ENCODE results near the gene C3orf18. TPM values are rescaled to one million over a fixed set of nuclear protein-coding genes. Genes with fewer than 3 reads are reported as not detected.

Gene C3orf18
- total and polyA plus RNA-seq, 9 of the 15 experiments (the other 6 are each of a cell fraction or from before 2014, with no cell fraction given) = 0.01 to 2.3 (median 0.94) TPM

- TF ChIP-seq CHAMP1 (IDR thresholded peaks at IDR 0.05) = no peak
- TF ChIP-seq KLF1 (tag; IDR thresholded peaks at IDR 0.05) = no peak
- TF ChIP-seq ZNF217 (CRISPR knock-in tag; IDR thresholded peaks at IDR 0.05) = no peak
- no peak; the same call in 1 of the 2 replicates for TF ChIP-seq CC2D1A (IDR thresholded peaks at IDR 0.05)
- peak; percentile 84 for TF ChIP-seq EP300 (IDR thresholded peaks at IDR 0.05; ENCODE audit: low read length)
- TF ChIP-seq KHSRP (IDR thresholded peaks at IDR 0.05) = no peak
- TF ChIP-seq, protein P1, sequence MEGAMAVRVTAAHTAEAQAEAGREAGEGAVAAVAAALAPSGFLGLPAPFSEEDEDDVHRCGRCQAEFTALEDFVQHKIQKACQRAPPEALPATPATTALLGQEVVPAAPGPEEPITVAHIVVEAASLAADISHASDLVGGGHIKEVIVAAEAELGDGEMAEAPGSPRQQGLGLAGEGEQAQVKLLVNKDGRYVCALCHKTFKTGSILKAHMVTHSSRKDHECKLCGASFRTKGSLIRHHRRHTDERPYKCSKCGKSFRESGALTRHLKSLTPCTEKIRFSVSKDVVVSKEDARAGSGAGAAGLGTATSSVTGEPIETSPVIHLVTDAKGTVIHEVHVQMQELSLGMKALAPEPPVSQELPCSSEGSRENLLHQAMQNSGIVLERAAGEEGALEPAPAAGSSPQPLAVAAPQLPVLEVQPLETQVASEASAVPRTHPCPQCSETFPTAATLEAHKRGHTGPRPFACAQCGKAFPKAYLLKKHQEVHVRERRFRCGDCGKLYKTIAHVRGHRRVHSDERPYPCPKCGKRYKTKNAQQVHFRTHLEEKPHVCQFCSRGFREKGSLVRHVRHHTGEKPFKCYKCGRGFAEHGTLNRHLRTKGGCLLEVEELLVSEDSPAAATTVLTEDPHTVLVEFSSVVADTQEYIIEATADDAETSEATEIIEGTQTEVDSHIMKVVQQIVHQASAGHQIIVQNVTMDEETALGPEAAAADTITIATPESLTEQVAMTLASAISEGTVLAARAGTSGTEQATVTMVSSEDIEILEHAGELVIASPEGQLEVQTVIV (CRISPR knock-in tag; IDR thresholded peaks at IDR 0.05; ENCODE audit: borderline replicate concordance) = no peak
- TF ChIP-seq MTA2 (IDR thresholded peaks at IDR 0.05; ENCODE audit: low read depth) = peak; percentile 86
- TF ChIP-seq RUNX1 (IDR thresholded peaks at IDR 0.05; ENCODE audit: low read depth) = no peak
- no peak; the same call in 1 of the 2 replicates for TF ChIP-seq LCOR (CRISPR knock-in tag; IDR thresholded peaks at IDR 0.05)
- no peak for TF ChIP-seq PCBP1 (IDR thresholded peaks at IDR 0.05; ENCODE audit: low read depth, low read length, poor library complexity, severe bottlenecking)
- TF ChIP-seq CGGBP1 (CRISPR knock-in tag; IDR thresholded peaks at IDR 0.05) = no peak
- TF ChIP-seq RBFOX2 (IDR thresholded peaks at IDR 0.05; ENCODE audit: low read depth, low read length) = peak; percentile 56
- peak; percentile 33; the same call in 1 of the 2 replicates for TF ChIP-seq MXI1 (IDR thresholded peaks at IDR 0.05; ENCODE audit: low read depth, low read length)
- TF ChIP-seq EGR1 (conservative IDR thresholded peaks at IDR 0.05) = peak; percentile 83
- TF ChIP-seq RBM25 (IDR thresholded peaks at IDR 0.05; ENCODE audit: low read depth, low read length, severe bottlenecking) = no peak
- TF ChIP-seq TRIM28 (IDR thresholded peaks at IDR 0.05) = no peak
- no peak for TF ChIP-seq NCOA2 (IDR thresholded peaks at IDR 0.05; ENCODE audit: partially characterized antibody in 2 of 2)
- no peak for TF ChIP-seq STAG1 (CRISPR knock-in tag; IDR thresholded peaks at IDR 0.05; ENCODE audit: borderline replicate concordance)
- no peak for TF ChIP-seq COPS2 (conservative IDR thresholded peaks at IDR 0.05)
- no peak for TF ChIP-seq PRPF4 (IDR thresholded peaks at IDR 0.05; ENCODE audit: insufficient read depth, low read depth, low read length, poor library complexity, severe bottlenecking)
- peak; percentile 82 to 92 for TF ChIP-seq E2F6 (IDR thresholded peaks at IDR 0.05; ENCODE audit: borderline replicate concordance in 1 of 2, extremely low read depth in 1 of 2, insufficient read depth in 1 of 2, insufficient read length in 1 of 2, low read depth in 1 of 2, low read length in 1 of 2, poor library complexity in 1 of 2, severe bottlenecking in 1 of 2)
- no peak for TF ChIP-seq ZNF551 (CRISPR knock-in tag; IDR thresholded peaks at IDR 0.05)
Observed at GRCh38 chr3:50539356-50540286, 27.9 kb downstream of the C3orf18 start (continued).
